ENCODE data around the gene TSPAN7.

- TF ChIP-seq POLR2AphosphoS5 (IDR thresholded peaks at IDR 0.05; ENCODE audit: low read depth, low read length): no peak
- TF ChIP-seq TAF1 (IDR thresholded peaks at IDR 0.05; ENCODE audit: borderline replicate concordance, low read depth, low read length): no peak
Measured at GRCh38 chrX:38596939-38597338, 35.6 kb downstream of the TSPAN7 start.

Measured in GM12892 (cell line).